Fibroblast of skin of abdomen (primary cell): ENCODE results near the gene BTBD2.

Experiments used
- DNase-seq: peaks from one replicate; pipeline ENCODE4 v3.0.0-alpha.2; 2013

Gene BTBD2

GRCh38 chr19:2050349-2050990, 35.0 kb upstream of the BTBD2 start:
- DNase-seq, result no peak

GRCh38 chr19:2049741-2050348, 34.3 kb upstream of the BTBD2 start:
- peak; percentile 46 for DNase-seq

- no peak for DNase-seq
Measured at GRCh38 chr19:2048959-2049740, 33.6 kb upstream of the BTBD2 start.

GRCh38 chr19:2048104-2048958, 32.8 kb upstream of the BTBD2 start:
- DNase-seq, result no peak

GRCh38 chr19:2047449-2048103, 32.1 kb upstream of the BTBD2 start:
- no peak for DNase-seq

- no peak for DNase-seq
Measured at GRCh38 chr19:2047076-2047448, 31.5 kb upstream of the BTBD2 start.

GRCh38 chr19:2046046-2046907, 30.8 kb upstream of the BTBD2 start:
- no peak for DNase-seq

- no peak for DNase-seq
Measured at GRCh38 chr19:2045501-2046045, 30.1 kb upstream of the BTBD2 start.

- no peak for DNase-seq
Measured at GRCh38 chr19:2044709-2045500, 29.4 kb upstream of the BTBD2 start.

- no peak for DNase-seq
Measured at GRCh38 chr19:2043961-2044708, 28.6 kb upstream of the BTBD2 start.

GRCh38 chr19:2043251-2043641, 27.7 kb upstream of the BTBD2 start:
- DNase-seq, result no peak

- no peak for DNase-seq
Measured at GRCh38 chr19:2042485-2043250, 27.2 kb upstream of the BTBD2 start.

GRCh38 chr19:2041683-2042484, 26.4 kb upstream of the BTBD2 start:
- peak; percentile 89 for DNase-seq

GRCh38 chr19:2041433-2041682, 25.8 kb upstream of the BTBD2 start:
- no peak for DNase-seq

GRCh38 chr19:2040647-2041432, 25.3 kb upstream of the BTBD2 start:
- DNase-seq, result no peak

- no peak for DNase-seq
Measured at GRCh38 chr19:2039959-2040646, 24.6 kb upstream of the BTBD2 start.
